GM19463 (cell line): Measurements from ENCODE around the gene TNRC18.

Experiments used
- ATAC-seq: cut with Tn5 transposase; IDR thresholded peaks from one replicate; pipeline ENCODE4 v1.9.1; 2021; ENCODE audit warnings: mild to moderate bottlenecking, moderate library complexity; ENCODE audit not compliant: unreplicated experiment

The TNRC18 gene

GRCh38 chr7:5450549-5451327 lies 27.1 kb upstream of the TNRC18 start:
- ATAC-seq, result no peak

GRCh38 chr7:5448378-5449037 lies 24.9 kb upstream of the TNRC18 start:
- no peak for ATAC-seq

GRCh38 chr7:5445981-5446594 lies 22.5 kb upstream of the TNRC18 start:
- ATAC-seq, result no peak

- no peak for ATAC-seq
Observed at GRCh38 chr7:5443678-5444077, 20.0 kb upstream of the TNRC18 start.

GRCh38 chr7:5442757-5443305 lies 19.2 kb upstream of the TNRC18 start:
- ATAC-seq, result no peak

GRCh38 chr7:5441840-5442503 lies 18.3 kb upstream of the TNRC18 start:
- no peak for ATAC-seq

- no peak for ATAC-seq
Observed at GRCh38 chr7:5439572-5440496, 16.2 kb upstream of the TNRC18 start.

GRCh38 chr7:5439209-5439571 lies 15.6 kb upstream of the TNRC18 start:
- ATAC-seq, result no peak

- no peak for ATAC-seq
Observed at GRCh38 chr7:5437987-5438386, 14.4 kb upstream of the TNRC18 start.

GRCh38 chr7:5437348-5437892 lies 13.8 kb upstream of the TNRC18 start:
- ATAC-seq, result no peak

GRCh38 chr7:5436003-5436678 lies 12.5 kb upstream of the TNRC18 start:
- ATAC-seq, result no peak

- ATAC-seq, result no peak
Observed at GRCh38 chr7:5435291-5436002, 11.8 kb upstream of the TNRC18 start.

GRCh38 chr7:5433181-5433580 lies 9.5 kb upstream of the TNRC18 start:
- ATAC-seq, result no peak

GRCh38 chr7:5432691-5433090 lies 9.1 kb upstream of the TNRC18 start:
- no peak for ATAC-seq

- no peak for ATAC-seq
Observed at GRCh38 chr7:5431560-5432015, 8.0 kb upstream of the TNRC18 start.

- no peak for ATAC-seq
Observed at GRCh38 chr7:5430612-5430947, 6.9 kb upstream of the TNRC18 start.

- no peak for ATAC-seq
Observed at GRCh38 chr7:5429857-5430611, 6.4 kb upstream of the TNRC18 start.

GRCh38 chr7:5429253-5429856 lies 5.7 kb upstream of the TNRC18 start:
- ATAC-seq, result peak; percentile 21
